Loucy (cell line): ENCODE measurements around the gene RMI1.

ENCODE experiments used
- H2AFZ ChIP-seq: fragments of 200-600 bp; sonication (generic); 2 replicates; pipeline ENCODE4 v1.6.0; 2016; ENCODE audit warnings: antibody characterized with exemption, mild to moderate bottlenecking, low read length, moderate library complexity
- H3F3A ChIP-seq: fragments of 200-600 bp; 2 replicates; pipeline ENCODE4 v1.6.0; 2016; ENCODE audit warnings: antibody characterized with exemption, low read depth, mild to moderate bottlenecking
- H3K27me3 ChIP-seq: fragments of 200-600 bp; sonication (generic); 2 replicates; pipeline ENCODE4 v1.6.1; 2014; ENCODE audit warnings: low read length, mild to moderate bottlenecking; ENCODE audit not compliant: insufficient read depth, poor library complexity, severe bottlenecking
- H3K36me3 ChIP-seq: fragments of 200-600 bp; sonication (generic); 2 replicates; pipeline ENCODE4 v1.6.1; 2016; ENCODE audit warnings: low read length; ENCODE audit not compliant: insufficient read depth
- H3K4me1 ChIP-seq: fragments of 200-600 bp; sonication (generic); 2 replicates; pipeline ENCODE4 v1.5.1; 2014; ENCODE audit warnings: low read length, mild to moderate bottlenecking; ENCODE audit not compliant: insufficient read depth, poor library complexity, severe bottlenecking
- H3K4me2 ChIP-seq: fragments of 200-600 bp; sonication (generic); 2 replicates; pipeline ENCODE4 v1.6.0; 2014; ENCODE audit warnings: antibody characterized with exemption, low read length, low read depth, mild to moderate bottlenecking; ENCODE audit not compliant: poor library complexity, severe bottlenecking
- H3K4me3 ChIP-seq: fragments of 200-600 bp; sonication (generic); 2 replicates; pipeline ENCODE4 v1.5.1; 2014; ENCODE audit warnings: low read length, mild to moderate bottlenecking, mixed read lengths; ENCODE audit not compliant: poor library complexity, severe bottlenecking
- H3K79me2 ChIP-seq: fragments of 200-600 bp; sonication (generic); 2 replicates; pipeline ENCODE4 v1.6.1; 2014; ENCODE audit warnings: low read length; ENCODE audit not compliant: insufficient read depth
- H3K9ac ChIP-seq: fragments of 200-600 bp; sonication (generic); 2 replicates; pipeline ENCODE4 v1.6.0; 2014; ENCODE audit warnings: mild to moderate bottlenecking, low read depth, low read length, moderate library complexity; ENCODE audit not compliant: poor library complexity, severe bottlenecking
- H3K9me2 ChIP-seq: fragments of 200-600 bp; sonication (generic); replicated peaks from 2 replicates; pipeline ENCODE4 v1.6.1; 2016; ENCODE audit warnings: low read depth, low read length, mixed read lengths
- H3K9me3 ChIP-seq: fragments of 200-600 bp; sonication (generic); 2 replicates; pipeline ENCODE4 v1.6.1; 2014; ENCODE audit warnings: mild to moderate bottlenecking, antibody characterized with exemption, low read length, low read depth; ENCODE audit not compliant: insufficient read depth
- H4K20me1 ChIP-seq: fragments of 200-600 bp; sonication (generic); 2 replicates; pipeline ENCODE4 v1.6.0; 2014; ENCODE audit warnings: antibody characterized with exemption, low read length, mild to moderate bottlenecking; ENCODE audit not compliant: insufficient read depth, poor library complexity, severe bottlenecking
- EZH2phosphoT487 ChIP-seq: fragments of 200-600 bp; IDR thresholded peaks from 2 replicates; pipeline ENCODE4 v1.6.1; 2018; ENCODE audit warnings: antibody characterized with exemption, mild to moderate bottlenecking, moderate library complexity, borderline replicate concordance
- TF ChIP-seq, protein P1 (sequence below): fragments of 200-600 bp; sonication (generic); conservative IDR thresholded peaks from 2 replicates; pipeline ENCODE4 v1.5.1; 2014; ENCODE audit warnings: mild to moderate bottlenecking, antibody characterized with exemption, low read length

The RMI1 gene

DNA sequence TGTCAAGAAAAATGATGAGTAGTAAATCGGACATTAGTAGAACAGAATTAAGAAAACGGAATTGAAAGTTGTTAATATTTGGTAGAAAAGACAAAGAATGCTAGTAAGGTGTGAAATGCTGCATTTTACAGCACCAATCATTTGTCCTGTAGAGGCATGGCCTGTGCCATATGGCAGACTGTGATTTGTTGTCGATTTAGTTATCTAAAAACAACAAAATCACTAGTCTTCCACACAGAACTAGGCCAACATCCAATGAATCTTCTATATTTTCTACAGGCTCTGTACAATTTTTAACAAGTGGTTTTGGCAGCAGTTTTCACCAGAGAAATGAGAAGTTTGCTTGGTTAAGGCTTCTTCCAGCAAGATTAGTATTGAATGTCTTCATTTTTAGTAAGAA lies 11.0 kb upstream of the RMI1 start:
- H3K36me3 ChIP-seq, result peaks cover 78% of the 10 kb centered on the region
- no peak overlapping the region for H3K4me2 ChIP-seq
- TF ChIP-seq, protein P1, sequence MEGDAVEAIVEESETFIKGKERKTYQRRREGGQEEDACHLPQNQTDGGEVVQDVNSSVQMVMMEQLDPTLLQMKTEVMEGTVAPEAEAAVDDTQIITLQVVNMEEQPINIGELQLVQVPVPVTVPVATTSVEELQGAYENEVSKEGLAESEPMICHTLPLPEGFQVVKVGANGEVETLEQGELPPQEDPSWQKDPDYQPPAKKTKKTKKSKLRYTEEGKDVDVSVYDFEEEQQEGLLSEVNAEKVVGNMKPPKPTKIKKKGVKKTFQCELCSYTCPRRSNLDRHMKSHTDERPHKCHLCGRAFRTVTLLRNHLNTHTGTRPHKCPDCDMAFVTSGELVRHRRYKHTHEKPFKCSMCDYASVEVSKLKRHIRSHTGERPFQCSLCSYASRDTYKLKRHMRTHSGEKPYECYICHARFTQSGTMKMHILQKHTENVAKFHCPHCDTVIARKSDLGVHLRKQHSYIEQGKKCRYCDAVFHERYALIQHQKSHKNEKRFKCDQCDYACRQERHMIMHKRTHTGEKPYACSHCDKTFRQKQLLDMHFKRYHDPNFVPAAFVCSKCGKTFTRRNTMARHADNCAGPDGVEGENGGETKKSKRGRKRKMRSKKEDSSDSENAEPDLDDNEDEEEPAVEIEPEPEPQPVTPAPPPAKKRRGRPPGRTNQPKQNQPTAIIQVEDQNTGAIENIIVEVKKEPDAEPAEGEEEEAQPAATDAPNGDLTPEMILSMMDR, result no peak
- TF ChIP-seq EZH2phosphoT487, result no peak
- H3K79me2 ChIP-seq, result peaks cover 56% of the 10 kb centered on the region
- peaks cover 23% of the 10 kb centered on the region for H3F3A ChIP-seq
- H3K9me3 ChIP-seq, result no peaks in the 10 kb centered on the region
- no peak overlapping the region for H3K9ac ChIP-seq
- no peak overlapping the region for H2AFZ ChIP-seq
- H3K4me1 ChIP-seq, result peaks cover 20% of the 10 kb centered on the region
- H3K27me3 ChIP-seq, result no peaks in the 10 kb centered on the region
- H3K9me2 ChIP-seq, result no peaks in the 10 kb centered on the region
- H4K20me1 ChIP-seq, result peaks cover 79% of the 10 kb centered on the region
- no peak overlapping the region for H3K4me3 ChIP-seq

DNA sequence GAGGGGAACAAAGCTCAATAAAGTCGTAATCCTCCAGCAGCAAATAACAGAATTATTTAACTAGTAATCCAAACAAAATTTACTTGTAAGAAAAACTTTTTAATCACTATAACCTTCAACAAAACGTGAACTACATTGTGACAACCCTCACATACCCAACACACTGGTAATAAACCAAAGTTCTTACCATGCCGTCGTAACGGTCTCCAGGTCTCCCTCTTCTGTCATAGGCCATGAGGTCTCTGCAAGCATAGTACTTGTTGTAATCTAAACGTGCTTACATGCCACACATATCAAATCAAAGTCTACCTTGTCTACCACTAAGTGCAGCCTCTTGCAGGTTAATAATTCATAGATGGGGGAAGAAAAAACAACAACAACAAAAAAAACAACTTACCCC lies 9.1 kb upstream of the RMI1 start:
- Histone ChIP-seq H3K9ac (no peak overlapping the region), H3K4me3 (peak overlapping the region; percentile 16), H3K9me2 (no peaks in the 10 kb centered on the region), H3K36me3 (peaks cover 97% of the 10 kb centered on the region), H3K4me2 (peak overlapping the region; percentile 57), H4K20me1 (peaks cover 92% of the 10 kb centered on the region), H3K9me3 (no peaks in the 10 kb centered on the region), H3K27me3 (no peaks in the 10 kb centered on the region), H3F3A (peaks cover 13% of the 10 kb centered on the region; the same call in 1 of the 2 replicates), H3K79me2 (peaks cover 74% of the 10 kb centered on the region), H2AFZ (no peak overlapping the region), H3K4me1 (peaks cover 39% of the 10 kb centered on the region)
- TF ChIP-seq, protein P1, result no peak
- no peak for TF ChIP-seq EZH2phosphoT487

DNA sequence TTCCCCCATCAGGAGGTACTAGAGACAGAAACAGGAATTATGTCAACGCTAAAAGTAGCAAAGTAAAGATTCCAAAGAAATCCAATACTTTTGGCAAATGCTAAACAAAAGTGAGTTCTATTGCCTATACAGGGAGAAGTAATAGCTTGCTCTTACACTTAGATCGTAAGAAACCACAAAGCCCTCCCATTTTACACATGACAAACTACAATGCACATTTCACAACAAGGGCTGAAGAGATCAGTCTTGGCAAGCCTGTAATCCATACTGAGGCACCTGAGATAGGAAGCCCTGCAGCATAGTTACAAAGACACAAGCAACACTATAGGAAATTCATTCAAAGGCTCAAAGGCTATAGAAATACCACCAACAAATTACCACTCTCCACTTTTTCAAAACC lies 8.3 kb upstream of the RMI1 start:
- Histone ChIP-seq H2AFZ (no peak overlapping the region), H3K4me1 (peaks cover 47% of the 10 kb centered on the region), H3K9ac (no peak overlapping the region), H4K20me1 (peaks cover 92% of the 10 kb centered on the region), H3K4me2 (peak overlapping the region; percentile 57), H3K27me3 (no peaks in the 10 kb centered on the region), H3K79me2 (peaks cover 82% of the 10 kb centered on the region), H3F3A (peaks cover 7% of the 10 kb centered on the region; the same call in 1 of the 2 replicates), H3K9me2 (no peaks in the 10 kb centered on the region), H3K9me3 (no peaks in the 10 kb centered on the region), H3K4me3 (peak overlapping the region; percentile 47), H3K36me3 (peaks cover 97% of the 10 kb centered on the region)
- TF ChIP-seq EZH2phosphoT487, result no peak

DNA sequence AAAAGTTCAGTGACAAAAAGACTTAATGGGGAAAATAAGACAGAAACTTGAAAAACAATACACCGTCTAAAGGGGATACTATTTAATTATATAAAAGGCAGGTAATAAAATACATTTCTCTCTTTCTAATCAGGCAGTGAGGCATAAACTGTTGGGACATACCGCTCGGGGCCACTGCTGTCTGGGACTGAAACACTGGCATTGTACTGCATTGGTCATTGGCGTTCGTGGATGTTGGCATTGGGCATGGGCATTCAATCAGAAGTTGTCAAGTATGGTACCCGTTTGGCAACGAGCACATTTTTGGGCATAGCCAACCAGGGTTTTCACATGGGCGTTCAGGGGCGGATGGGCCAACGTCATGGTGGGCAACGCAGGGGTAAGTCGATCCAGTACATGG lies 5.3 kb upstream of the RMI1 start:
- H3K4me2 ChIP-seq, result peak overlapping the region; percentile 89
- peaks cover 92% of the 10 kb centered on the region for H4K20me1 ChIP-seq
- H3K36me3 ChIP-seq, result peaks cover 90% of the 10 kb centered on the region
- TF ChIP-seq EZH2phosphoT487, result no peak
- TF ChIP-seq, protein P1, result no peak
- H3K9me3 ChIP-seq, result no peaks in the 10 kb centered on the region
- H2AFZ ChIP-seq, result no peak overlapping the region
- peak overlapping the region; percentile 82 for H3K4me3 ChIP-seq
- H3F3A ChIP-seq, result 0 out of 2 replicates have a peak, but pooled peaks cover 4% of the 10 kb centered on the region
- H3K9ac ChIP-seq, result peak overlapping the region; percentile 23
- peaks cover 57% of the 10 kb centered on the region for H3K4me1 ChIP-seq
- H3K27me3 ChIP-seq, result peaks cover 13% of the 10 kb centered on the region
- H3K79me2 ChIP-seq, result peaks cover 98% of the 10 kb centered on the region
- no peaks in the 10 kb centered on the region for H3K9me2 ChIP-seq
